HepG2 (cell line): ENCODE results near the gene TCAIM.

ENCODE experiments used
- BCL6 ChIP-seq: IDR thresholded peaks from 2 replicates; pipeline ENCODE4 v1.6.1; 2016; ENCODE audit warnings: missing genetic modification reagents, missing compliant biosample characterization
- CCAR2 ChIP-seq: fragments of 200-400 bp; formaldehyde crosslinking; optimal IDR thresholded peaks from 2 replicates; pipeline ENCODE3; 2018; ENCODE audit warnings: low read depth, mild to moderate bottlenecking, low read length, moderate library complexity
- NFE2L2 ChIP-seq: fragments of 150-350 bp; IDR thresholded peaks from 2 replicates; pipeline ENCODE4 v1.6.1; 2014; ENCODE audit warnings: low read length
- RNF2 ChIP-seq: fragments of 450-650 bp; conservative IDR thresholded peaks from 2 replicates; pipeline ENCODE4 v1.6.1; 2016; ENCODE audit warnings: low read depth
- SP2 ChIP-seq: sonication (generic); formaldehyde crosslinking; IDR thresholded peaks from 2 replicates; pipeline ENCODE4 v1.5.1; 2020; ENCODE audit warnings: mild to moderate bottlenecking, missing genetic modification reagents
- ZMYM4 ChIP-seq: sonication (generic); formaldehyde crosslinking; IDR thresholded peaks from 2 replicates; pipeline ENCODE4 v1.8.1; 2023; ENCODE audit warnings: mild to moderate bottlenecking, missing genetic modification reagents
- ZNF572 ChIP-seq: sonication (generic); formaldehyde crosslinking; IDR thresholded peaks from 2 replicates; pipeline ENCODE4 v1.5.1; 2020; ENCODE audit warnings: mild to moderate bottlenecking, missing genetic modification reagents
- TF ChIP-seq, protein P1 (sequence below): sonication (generic); formaldehyde crosslinking; IDR thresholded peaks from 2 replicates; pipeline ENCODE4 v1.5.0; 2020; ENCODE audit warnings: mild to moderate bottlenecking, missing genetic modification reagents
- TF ChIP-seq, protein P2 (sequence below): sonication (generic); formaldehyde crosslinking; IDR thresholded peaks from 2 replicates; pipeline ENCODE4 v1.5.0; 2020; ENCODE audit warnings: mild to moderate bottlenecking, missing genetic modification reagents, moderate library complexity
- TF ChIP-seq, protein P3 (sequence below): sonication (generic); formaldehyde crosslinking; conservative IDR thresholded peaks from 2 replicates; pipeline ENCODE4 v1.8.1; 2023; ENCODE audit warnings: missing genetic modification reagents
- TF ChIP-seq, protein P4 (sequence below): sonication (generic); formaldehyde crosslinking; IDR thresholded peaks from 2 replicates; pipeline ENCODE4 v1.8.1; 2023; ENCODE audit warnings: missing genetic modification reagents, inconsistent platforms, borderline replicate concordance
- TF ChIP-seq, protein P5 (sequence below): sonication (generic); formaldehyde crosslinking; conservative IDR thresholded peaks from 2 replicates; pipeline ENCODE4 v1.4.0; 2020; ENCODE audit warnings: missing genetic modification reagents

DNA sequence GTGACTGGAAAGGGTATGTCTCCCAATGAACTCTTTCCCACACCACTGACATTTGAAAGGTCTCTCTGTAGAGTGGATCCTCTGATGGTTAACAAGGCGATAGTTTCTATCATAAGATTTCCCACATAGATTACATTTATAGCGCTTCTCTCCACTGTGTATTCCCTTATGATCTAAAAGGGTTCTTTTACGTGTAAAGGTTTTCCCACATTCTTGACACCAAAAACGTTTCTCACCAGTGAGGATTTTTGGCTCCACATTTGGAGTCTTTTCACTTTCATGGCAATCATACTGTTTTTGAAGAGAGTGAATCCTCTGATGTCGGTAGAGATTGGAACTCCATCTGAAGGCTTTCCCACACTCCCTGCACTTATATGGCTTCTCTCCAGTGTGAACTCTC lies 108.4 kb downstream of the TCAIM start:
- TF ChIP-seq RNF2 (no peak), BCL6 (CRISPR knock-in tag) (no peak), CCAR2 (no peak), ZNF572 (CRISPR knock-in tag) (no peak), ZMYM4 (CRISPR knock-in tag) (no peak), NFE2L2 (no peak), SP2 (CRISPR knock-in tag) (no peak)
- TF ChIP-seq, protein P1, sequence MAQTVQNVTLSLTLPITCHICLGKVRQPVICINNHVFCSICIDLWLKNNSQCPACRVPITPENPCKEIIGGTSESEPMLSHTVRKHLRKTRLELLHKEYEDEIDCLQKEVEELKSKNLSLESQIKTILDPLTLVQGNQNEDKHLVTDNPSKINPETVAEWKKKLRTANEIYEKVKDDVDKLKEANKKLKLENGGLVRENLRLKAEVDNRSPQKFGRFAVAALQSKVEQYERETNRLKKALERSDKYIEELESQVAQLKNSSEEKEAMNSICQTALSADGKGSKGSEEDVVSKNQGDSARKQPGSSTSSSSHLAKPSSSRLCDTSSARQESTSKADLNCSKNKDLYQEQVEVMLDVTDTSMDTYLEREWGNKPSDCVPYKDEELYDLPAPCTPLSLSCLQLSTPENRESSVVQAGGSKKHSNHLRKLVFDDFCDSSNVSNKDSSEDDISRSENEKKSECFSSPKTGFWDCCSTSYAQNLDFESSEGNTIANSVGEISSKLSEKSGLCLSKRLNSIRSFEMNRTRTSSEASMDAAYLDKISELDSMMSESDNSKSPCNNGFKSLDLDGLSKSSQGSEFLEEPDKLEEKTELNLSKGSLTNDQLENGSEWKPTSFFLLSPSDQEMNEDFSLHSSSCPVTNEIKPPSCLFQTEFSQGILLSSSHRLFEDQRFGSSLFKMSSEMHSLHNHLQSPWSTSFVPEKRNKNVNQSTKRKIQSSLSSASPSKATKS (CRISPR knock-in tag), result no peak
- TF ChIP-seq, protein P2, sequence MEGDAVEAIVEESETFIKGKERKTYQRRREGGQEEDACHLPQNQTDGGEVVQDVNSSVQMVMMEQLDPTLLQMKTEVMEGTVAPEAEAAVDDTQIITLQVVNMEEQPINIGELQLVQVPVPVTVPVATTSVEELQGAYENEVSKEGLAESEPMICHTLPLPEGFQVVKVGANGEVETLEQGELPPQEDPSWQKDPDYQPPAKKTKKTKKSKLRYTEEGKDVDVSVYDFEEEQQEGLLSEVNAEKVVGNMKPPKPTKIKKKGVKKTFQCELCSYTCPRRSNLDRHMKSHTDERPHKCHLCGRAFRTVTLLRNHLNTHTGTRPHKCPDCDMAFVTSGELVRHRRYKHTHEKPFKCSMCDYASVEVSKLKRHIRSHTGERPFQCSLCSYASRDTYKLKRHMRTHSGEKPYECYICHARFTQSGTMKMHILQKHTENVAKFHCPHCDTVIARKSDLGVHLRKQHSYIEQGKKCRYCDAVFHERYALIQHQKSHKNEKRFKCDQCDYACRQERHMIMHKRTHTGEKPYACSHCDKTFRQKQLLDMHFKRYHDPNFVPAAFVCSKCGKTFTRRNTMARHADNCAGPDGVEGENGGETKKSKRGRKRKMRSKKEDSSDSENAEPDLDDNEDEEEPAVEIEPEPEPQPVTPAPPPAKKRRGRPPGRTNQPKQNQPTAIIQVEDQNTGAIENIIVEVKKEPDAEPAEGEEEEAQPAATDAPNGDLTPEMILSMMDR (CRISPR knock-in tag), result no peak
- TF ChIP-seq, protein P3, sequence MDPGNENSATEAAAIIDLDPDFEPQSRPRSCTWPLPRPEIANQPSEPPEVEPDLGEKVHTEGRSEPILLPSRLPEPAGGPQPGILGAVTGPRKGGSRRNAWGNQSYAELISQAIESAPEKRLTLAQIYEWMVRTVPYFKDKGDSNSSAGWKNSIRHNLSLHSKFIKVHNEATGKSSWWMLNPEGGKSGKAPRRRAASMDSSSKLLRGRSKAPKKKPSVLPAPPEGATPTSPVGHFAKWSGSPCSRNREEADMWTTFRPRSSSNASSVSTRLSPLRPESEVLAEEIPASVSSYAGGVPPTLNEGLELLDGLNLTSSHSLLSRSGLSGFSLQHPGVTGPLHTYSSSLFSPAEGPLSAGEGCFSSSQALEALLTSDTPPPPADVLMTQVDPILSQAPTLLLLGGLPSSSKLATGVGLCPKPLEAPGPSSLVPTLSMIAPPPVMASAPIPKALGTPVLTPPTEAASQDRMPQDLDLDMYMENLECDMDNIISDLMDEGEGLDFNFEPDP (CRISPR knock-in tag), result no peak
- TF ChIP-seq, protein P4, sequence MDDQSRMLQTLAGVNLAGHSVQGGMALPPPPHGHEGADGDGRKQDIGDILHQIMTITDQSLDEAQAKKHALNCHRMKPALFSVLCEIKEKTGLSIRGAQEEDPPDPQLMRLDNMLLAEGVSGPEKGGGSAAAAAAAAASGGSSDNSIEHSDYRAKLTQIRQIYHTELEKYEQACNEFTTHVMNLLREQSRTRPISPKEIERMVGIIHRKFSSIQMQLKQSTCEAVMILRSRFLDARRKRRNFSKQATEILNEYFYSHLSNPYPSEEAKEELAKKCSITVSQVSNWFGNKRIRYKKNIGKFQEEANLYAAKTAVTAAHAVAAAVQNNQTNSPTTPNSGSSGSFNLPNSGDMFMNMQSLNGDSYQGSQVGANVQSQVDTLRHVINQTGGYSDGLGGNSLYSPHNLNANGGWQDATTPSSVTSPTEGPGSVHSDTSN (CRISPR knock-in tag), result no peak
- TF ChIP-seq, protein P5, sequence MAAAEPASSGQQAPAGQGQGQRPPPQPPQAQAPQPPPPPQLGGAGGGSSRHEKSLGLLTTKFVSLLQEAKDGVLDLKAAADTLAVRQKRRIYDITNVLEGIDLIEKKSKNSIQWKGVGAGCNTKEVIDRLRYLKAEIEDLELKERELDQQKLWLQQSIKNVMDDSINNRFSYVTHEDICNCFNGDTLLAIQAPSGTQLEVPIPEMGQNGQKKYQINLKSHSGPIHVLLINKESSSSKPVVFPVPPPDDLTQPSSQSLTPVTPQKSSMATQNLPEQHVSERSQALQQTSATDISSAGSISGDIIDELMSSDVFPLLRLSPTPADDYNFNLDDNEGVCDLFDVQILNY, result no peak
